H9 (cell line): Measurements from ENCODE around the gene PITRM1. TPM values are rescaled to one million over a fixed set of nuclear protein-coding genes. Genes with fewer than 3 reads are reported as not detected.

Experiments used
- DNase-seq: peaks from one replicate; pipeline ENCODE4 v3.0.0-alpha.2; 2017
- H2AFZ ChIP-seq: one replicate; pipeline ENCODE4 v1.6.1; 2013; ENCODE audit warnings: mild to moderate bottlenecking, low read length, control low read depth, moderate library complexity
- H2AK5ac ChIP-seq: 2 replicates; pipeline ENCODE4 v1.6.1; 2013; ENCODE audit warnings: low read length, control low read depth, mixed read lengths; ENCODE audit not compliant: insufficient read length
- H2BK120ac ChIP-seq: one replicate; pipeline ENCODE4 v1.6.1; 2013; ENCODE audit warnings: low read depth, mild to moderate bottlenecking, low read length, control low read depth, inconsistent platforms; ENCODE audit not compliant: poor library complexity, severe bottlenecking
- H2BK12ac ChIP-seq: 2 replicates; pipeline ENCODE4 v1.6.1; 2013; ENCODE audit warnings: low read length, control low read depth, mixed read lengths, low read depth; ENCODE audit not compliant: insufficient read length
- H2BK15ac ChIP-seq: 2 replicates; pipeline ENCODE4 v1.6.1; 2013; ENCODE audit warnings: low read depth, low read length, control low read depth
- H2BK20ac ChIP-seq: one replicate; pipeline ENCODE4 v1.6.1; 2013; ENCODE audit warnings: low read depth, mild to moderate bottlenecking, low read length, control low read depth, inconsistent platforms; ENCODE audit not compliant: poor library complexity, severe bottlenecking
- H2BK5ac ChIP-seq: 2 replicates; pipeline ENCODE4 v1.6.1; 2013; ENCODE audit warnings: low read length, control low read depth, mixed read lengths; ENCODE audit not compliant: insufficient read length
- H3K14ac ChIP-seq: 2 replicates; pipeline ENCODE4 v1.6.1; 2013; ENCODE audit warnings: low read length, control low read depth; ENCODE audit not compliant: insufficient read depth
- H3K18ac ChIP-seq: 2 replicates; pipeline ENCODE4 v1.6.1; 2013; ENCODE audit warnings: low read depth, mild to moderate bottlenecking, mixed read lengths, low read length, control low read depth; ENCODE audit not compliant: insufficient read length
- H3K23ac ChIP-seq: 2 replicates; pipeline ENCODE4 v1.6.1; 2013; ENCODE audit warnings: low read length, control low read depth, mixed read lengths, low read depth; ENCODE audit not compliant: insufficient read length
- H3K23me2 ChIP-seq: 2 replicates; pipeline ENCODE4 v1.6.1; 2013; ENCODE audit warnings: low read depth, mild to moderate bottlenecking, mixed read lengths, low read length, control low read depth; ENCODE audit not compliant: insufficient read length, poor library complexity, severe bottlenecking
- H3K27ac ChIP-seq: 2 replicates; pipeline ENCODE4 v1.5.1; 2013; ENCODE audit warnings: low read length, control low read depth, mixed read lengths, low read depth; ENCODE audit not compliant: insufficient read length
- H3K27me3 ChIP-seq: 2 replicates; pipeline ENCODE4 v1.6.1; 2013; ENCODE audit warnings: low read length, control low read depth, inconsistent platforms; ENCODE audit not compliant: insufficient read depth
- H3K4ac ChIP-seq: 2 replicates; pipeline ENCODE4 v1.6.1; 2013; ENCODE audit warnings: low read depth, mild to moderate bottlenecking, control low read depth, inconsistent platforms, low read length, moderate library complexity
- H3K4me1 ChIP-seq: 2 replicates; pipeline ENCODE4 v1.6.1; 2013; ENCODE audit warnings: low read length, control low read depth, inconsistent platforms; ENCODE audit not compliant: insufficient read depth
- H3K4me2 ChIP-seq: 2 replicates; pipeline ENCODE4 v1.6.1; 2013; ENCODE audit warnings: low read length, control low read depth, mixed read lengths; ENCODE audit not compliant: insufficient read length, insufficient read depth
- H3K56ac ChIP-seq: 2 replicates; pipeline ENCODE4 v1.6.1; 2013; ENCODE audit warnings: low read depth, mild to moderate bottlenecking, mixed read lengths, low read length, control low read depth; ENCODE audit not compliant: insufficient read length
- H3K79me1 ChIP-seq: 2 replicates; pipeline ENCODE4 v1.6.1; 2013; ENCODE audit warnings: low read depth, mild to moderate bottlenecking, moderate library complexity, low read length, control low read depth, inconsistent platforms; ENCODE audit not compliant: insufficient read depth, poor library complexity, severe bottlenecking
- H3K79me2 ChIP-seq: 2 replicates; pipeline ENCODE4 v1.6.1; 2013; ENCODE audit warnings: low read length, control low read depth, inconsistent platforms; ENCODE audit not compliant: insufficient read depth
- H3K9ac ChIP-seq: 2 replicates; pipeline ENCODE4 v1.6.1; 2013; ENCODE audit warnings: low read length, control low read depth, mixed read lengths; ENCODE audit not compliant: insufficient read length; ENCODE audit errors: extremely low read depth
- H3K9me3 ChIP-seq: one replicate; pipeline ENCODE4 v1.6.1; 2013; ENCODE audit warnings: low read depth, low read length, inconsistent platforms; ENCODE audit not compliant: control insufficient read depth
- H3T11ph ChIP-seq: one replicate; pipeline ENCODE4 v1.6.1; 2013; ENCODE audit warnings: mild to moderate bottlenecking, low read length, control low read depth, inconsistent platforms
- H4K20me1 ChIP-seq: one replicate; pipeline ENCODE4 v1.6.1; 2013; ENCODE audit not compliant: control insufficient read depth, insufficient read length, insufficient read depth
- H4K5ac ChIP-seq: 2 replicates; pipeline ENCODE4 v1.6.1; 2013; ENCODE audit warnings: low read depth, mild to moderate bottlenecking, mixed read lengths, low read length, control low read depth; ENCODE audit not compliant: insufficient read length
- H4K8ac ChIP-seq: replicated peaks from 2 replicates; pipeline ENCODE4 v1.6.1; 2013; ENCODE audit warnings: low read length, control low read depth, mixed read lengths, low read depth; ENCODE audit not compliant: insufficient read length
- H4K91ac ChIP-seq: 2 replicates; pipeline ENCODE4 v1.6.1; 2013; ENCODE audit warnings: low read depth, mild to moderate bottlenecking, moderate library complexity, mixed read lengths, low read length, control low read depth; ENCODE audit not compliant: insufficient read length
- H3K27ac Mint-ChIP-seq, 3 experiments: 2 replicates in 2 of 3; 3 replicates in 1 of 3; pipeline ENCODE4 v1.8.0; 2020 to 2021; ENCODE audit warnings: mixed read lengths in 3 of 3, mild to moderate bottlenecking in 1 of 3, moderate library complexity in 1 of 3
- H3K27me3 Mint-ChIP-seq: 2 replicates; pipeline ENCODE4 v1.8.0; 2021; ENCODE audit warnings: low read depth, mild to moderate bottlenecking, moderate library complexity, mixed read lengths
- H3K36me3 Mint-ChIP-seq, 3 experiments: 2 replicates in 2 of 3; 3 replicates in 1 of 3; pipeline ENCODE4 v1.8.0; 2020 to 2021; ENCODE audit warnings: low read depth in 3 of 3, mixed read lengths in 3 of 3; ENCODE audit not compliant: insufficient read depth in 1 of 3
- H3K4me1 Mint-ChIP-seq, 2 experiments: 2 replicates each; pipeline ENCODE4 v1.8.0; 2020; ENCODE audit warnings: mixed read lengths in 2 of 2
- H3K4me3 Mint-ChIP-seq, 2 experiments: 2 replicates in 1 of 2; 3 replicates in 1 of 2; pipeline ENCODE4 v1.8.0; 2020 to 2021; ENCODE audit warnings: mild to moderate bottlenecking in 2 of 2, mixed read lengths in 2 of 2, moderate library complexity in 1 of 2
- H3K9me3 Mint-ChIP-seq, 2 experiments: 2 replicates in 1 of 2; 3 replicates in 1 of 2; pipeline ENCODE4 v1.8.0; 2020; ENCODE audit warnings: mild to moderate bottlenecking in 2 of 2, mixed read lengths in 2 of 2, moderate library complexity in 1 of 2
- WGBS: extraction: QIAGEN DNeasy Blood & Tissue Kit; methylation state at CpG from one replicate; pipeline ENCODE4 v1.1.7; 2013; ENCODE audit warnings: missing lambda C conversion rate, low lambda C conversion rate, mixed read lengths; ENCODE audit not compliant: insufficient read length; ENCODE audit errors: extremely low coverage; 5-methylcytosine and 5-hydroxymethylcytosine counted together
- total RNA-seq: library from RNA; stranded (reverse); gene quantifications from 2 replicates; pipeline ENCODE4 v1.2.1, GENCODE V29; 2021
- TF ChIP-seq, protein P1 (sequence below): fragments of 200-600 bp; sonication (generic); conservative IDR thresholded peaks from 3 replicates; pipeline ENCODE4 v1.8.0; 2021; ENCODE audit warnings: antibody characterized with exemption, mild to moderate bottlenecking

PITRM1 gene
- total RNA-seq, 1 experiment from 2014 or later: 27.8 TPM

DNA sequence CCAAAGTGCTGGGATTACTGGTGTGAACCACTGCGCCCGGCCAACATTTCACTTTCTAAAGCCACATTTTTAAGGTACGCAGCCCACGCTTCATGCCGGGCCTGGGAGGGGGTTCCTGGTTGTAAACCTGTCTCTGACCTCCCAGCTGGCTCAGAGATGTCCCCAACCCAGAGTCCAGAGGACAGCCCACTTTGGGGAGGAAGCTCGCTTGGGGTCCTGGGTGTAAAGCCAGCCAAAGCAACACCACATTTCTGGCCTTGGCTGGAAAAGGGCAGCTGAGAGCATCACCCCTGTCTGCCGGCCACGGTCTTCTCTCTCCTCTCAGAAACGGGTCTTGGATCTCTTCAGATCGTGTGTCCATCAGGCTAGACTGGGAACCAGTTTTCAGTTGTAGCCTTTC lies 23.9 kb upstream of the PITRM1 start:
- H3K4me2 ChIP-seq: no peak overlapping the region
- WGBS: no CpG with 5 or more reads among the region's 10 CpGs

More for the DNA sequence above, 23.9 kb upstream of the PITRM1 start:
- H3K27ac ChIP-seq: no peak overlapping the region
- H3K27ac Mint-ChIP-seq: 0 out of 7 replicates have a peak overlapping the region, but pooled peaks of 1 of the 3 experiments have one; percentile 48
- no peak overlapping the region for H2AFZ ChIP-seq
- H2BK120ac ChIP-seq: no peak overlapping the region
- H3K79me1 ChIP-seq: no peaks in the 10 kb centered on the region
- H3K14ac ChIP-seq: no peak overlapping the region
- H4K91ac ChIP-seq: no peak overlapping the region
- H3K4me1 Mint-ChIP-seq: peaks cover 15 to 22% of the 10 kb centered on the region in 2 experiments
- H3K23ac ChIP-seq: no peak overlapping the region
- H3K4me3 Mint-ChIP-seq: no peak overlapping the region
- H3K4ac ChIP-seq: no peak overlapping the region
- no peaks in the 10 kb centered on the region for H4K20me1 ChIP-seq
- H4K8ac ChIP-seq: no peak overlapping the region
- H2BK20ac ChIP-seq: no peak overlapping the region
- no peak overlapping the region for H3T11ph ChIP-seq
- DNase-seq: no peak
- no peaks in the 10 kb centered on the region for H3K79me2 ChIP-seq
- peaks cover 20% of the 10 kb centered on the region for H3K27me3 Mint-ChIP-seq
- no peak overlapping the region for H2BK15ac ChIP-seq
- no peaks in the 10 kb centered on the region; the same call in none of the 2 replicates for H3K27me3 ChIP-seq
- no peaks in the 10 kb centered on the region for H3K23me2 ChIP-seq
- no peak overlapping the region for H3K9ac ChIP-seq
- H2BK5ac ChIP-seq: no peak overlapping the region
- H3K56ac ChIP-seq: no peak overlapping the region
- no peaks in the 10 kb centered on the region for H3K36me3 Mint-ChIP-seq
- TF ChIP-seq, protein P1, sequence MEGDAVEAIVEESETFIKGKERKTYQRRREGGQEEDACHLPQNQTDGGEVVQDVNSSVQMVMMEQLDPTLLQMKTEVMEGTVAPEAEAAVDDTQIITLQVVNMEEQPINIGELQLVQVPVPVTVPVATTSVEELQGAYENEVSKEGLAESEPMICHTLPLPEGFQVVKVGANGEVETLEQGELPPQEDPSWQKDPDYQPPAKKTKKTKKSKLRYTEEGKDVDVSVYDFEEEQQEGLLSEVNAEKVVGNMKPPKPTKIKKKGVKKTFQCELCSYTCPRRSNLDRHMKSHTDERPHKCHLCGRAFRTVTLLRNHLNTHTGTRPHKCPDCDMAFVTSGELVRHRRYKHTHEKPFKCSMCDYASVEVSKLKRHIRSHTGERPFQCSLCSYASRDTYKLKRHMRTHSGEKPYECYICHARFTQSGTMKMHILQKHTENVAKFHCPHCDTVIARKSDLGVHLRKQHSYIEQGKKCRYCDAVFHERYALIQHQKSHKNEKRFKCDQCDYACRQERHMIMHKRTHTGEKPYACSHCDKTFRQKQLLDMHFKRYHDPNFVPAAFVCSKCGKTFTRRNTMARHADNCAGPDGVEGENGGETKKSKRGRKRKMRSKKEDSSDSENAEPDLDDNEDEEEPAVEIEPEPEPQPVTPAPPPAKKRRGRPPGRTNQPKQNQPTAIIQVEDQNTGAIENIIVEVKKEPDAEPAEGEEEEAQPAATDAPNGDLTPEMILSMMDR: no peak
- H2BK12ac ChIP-seq: no peak overlapping the region
- no peaks in the 10 kb centered on the region for H3K9me3 Mint-ChIP-seq
- H3K4me1 ChIP-seq: no peaks in the 10 kb centered on the region
- no peak overlapping the region for H4K5ac ChIP-seq
- H3K18ac ChIP-seq: no peak overlapping the region
- no peak overlapping the region for H2AK5ac ChIP-seq
- no peaks in the 10 kb centered on the region for H3K9me3 ChIP-seq
